ENCODE measurements around the gene IER5L.

Gene IER5L

GRCh38 chr9:129177791-129178567 lies at the start of gene IER5L:
TSS of gene IER5L (minus strand) at chr9:129178261. CDS start at chr9:129178052, 209 bp downstream.
- DNase-seq (ENCODE audit: low spot score) = peak; percentile 96

- DNase-seq (ENCODE audit: low spot score) = no peak
Observed at GRCh38 chr9:129227843-129228189, 49.8 kb upstream of the IER5L start.

- DNase-seq (ENCODE audit: low spot score) = peak; percentile 17
Observed at GRCh38 chr9:129225815-129226214, 47.8 kb upstream of the IER5L start.

- no peak for DNase-seq (ENCODE audit: low spot score)
Observed at GRCh38 chr9:129225490-129225778, 47.4 kb upstream of the IER5L start.

- no peak for DNase-seq (ENCODE audit: low spot score)
Observed at GRCh38 chr9:129224618-129225489, 46.8 kb upstream of the IER5L start.

GRCh38 chr9:129223551-129224208 lies 45.6 kb upstream of the IER5L start:
- DNase-seq (ENCODE audit: low spot score) = no peak

- DNase-seq (ENCODE audit: low spot score) = no peak
Observed at GRCh38 chr9:129222819-129223218, 44.8 kb upstream of the IER5L start.

GRCh38 chr9:129221979-129222635 lies 44.0 kb upstream of the IER5L start:
- no peak for DNase-seq (ENCODE audit: low spot score)

- DNase-seq (ENCODE audit: low spot score) = no peak
Observed at GRCh38 chr9:129221233-129221632, 43.2 kb upstream of the IER5L start.

GRCh38 chr9:129220771-129221170 lies 42.7 kb upstream of the IER5L start:
- DNase-seq (ENCODE audit: low spot score) = no peak

GRCh38 chr9:129218918-129219317 lies 40.9 kb upstream of the IER5L start:
- no peak for DNase-seq (ENCODE audit: low spot score)

- DNase-seq (ENCODE audit: low spot score) = no peak
Observed at GRCh38 chr9:129218272-129218625, 40.2 kb upstream of the IER5L start.

GRCh38 chr9:129213551-129213950 lies 35.5 kb upstream of the IER5L start:
- DNase-seq (ENCODE audit: low spot score) = peak; percentile 67

GRCh38 chr9:129211686-129212085 lies 33.6 kb upstream of the IER5L start:
- DNase-seq (ENCODE audit: low spot score) = no peak

- no peak for DNase-seq (ENCODE audit: low spot score)
Observed at GRCh38 chr9:129210125-129210524, 32.1 kb upstream of the IER5L start.

- DNase-seq (ENCODE audit: low spot score) = no peak
Observed at GRCh38 chr9:129209580-129209979, 31.5 kb upstream of the IER5L start.

- no peak for DNase-seq (ENCODE audit: low spot score)
Observed at GRCh38 chr9:129209109-129209508, 31.0 kb upstream of the IER5L start.

GRCh38 chr9:129208207-129209032 lies 30.4 kb upstream of the IER5L start:
- no peak for DNase-seq (ENCODE audit: low spot score)

GRCh38 chr9:129206905-129207304 lies 28.8 kb upstream of the IER5L start:
- no peak for DNase-seq (ENCODE audit: low spot score)

- no peak for DNase-seq (ENCODE audit: low spot score)
Observed at GRCh38 chr9:129206401-129206800, 28.3 kb upstream of the IER5L start.

GRCh38 chr9:129204840-129205239 lies 26.8 kb upstream of the IER5L start:
- DNase-seq (ENCODE audit: low spot score) = no peak

GRCh38 chr9:129203556-129203909 lies 25.5 kb upstream of the IER5L start:
- DNase-seq (ENCODE audit: low spot score) = no peak
